Activated naive CD8-positive, alpha-beta T cell treated with anti-CD3 and anti-CD28 coated beads, Interleukin-2, amount 10 ng/mL, durations not matched to agents 7 days and 5 days (primary cell): ENCODE results near the gene HSFX3. TPM values are rescaled to one million over a fixed set of nuclear protein-coding genes. Genes with fewer than 3 reads are reported as not detected.
"Not testable (repeated sequence)": the region's sequence is repeated elsewhere in the genome, so short reads cannot be mapped to it uniquely, and the experiment has no call there.

Experiments
- ATAC-seq: fragments of 150-1000 bp; cut with Tn5 transposase; one replicate; pipeline ENCODE4 v1.10.0; 2021; ENCODE audit warnings: low read depth, moderate library complexity
- POLR2A ChIA-PET: fragments of 350-600 bp; sonication (Branson Sonifier 250); formaldehyde crosslinking; loops from one replicate; lab custom pipeline; 2021; ENCODE audit warnings: antibody characterized with exemption; lab: Charles Lee
- DNase-seq: peaks from one replicate; pipeline ENCODE4 v3.0.0; 2021
- H3K27ac Mint-ChIP-seq: one replicate; pipeline ENCODE4 v1.8.0; 2022; ENCODE audit warnings: mild to moderate bottlenecking, mixed read lengths
- H3K27me3 Mint-ChIP-seq: one replicate; pipeline ENCODE4 v1.8.0; 2022; ENCODE audit warnings: mild to moderate bottlenecking, moderate library complexity, mixed read lengths
- H3K36me3 Mint-ChIP-seq: one replicate; pipeline ENCODE4 v1.8.0; 2021; ENCODE audit warnings: mild to moderate bottlenecking, mixed read lengths
- H3K4me1 Mint-ChIP-seq: one replicate; pipeline ENCODE4 v1.8.0; 2021; ENCODE audit warnings: mixed read lengths
- H3K4me3 Mint-ChIP-seq: one replicate; pipeline ENCODE4 v1.8.0; 2022; ENCODE audit warnings: mild to moderate bottlenecking, moderate library complexity, mixed read lengths
- H3K9me3 Mint-ChIP-seq: one replicate; pipeline ENCODE4 v1.8.0; 2021; ENCODE audit warnings: mixed read lengths
- total RNA-seq, 2 experiments: library from RNA; stranded (reverse); gene quantifications; one replicate each; pipeline ENCODE4 v1.2.3, GENCODE V29; 2021

The HSFX3 gene
- total RNA-seq, 2 experiments from 2014 or later, result not detected

GRCh38 chrX:149520636-149521277, 29.0 kb downstream of the HSFX3 start:
- Mint-ChIP-seq H3K36me3 (peaks cover 14% of the 10 kb centered on the region), H3K4me1 (peaks cover 38% of the 10 kb centered on the region), H3K4me3 (peak overlapping the region; percentile 16)
- H3K27me3 Mint-ChIP-seq, ATAC-seq, H3K27ac Mint-ChIP-seq, H3K9me3 Mint-ChIP-seq, DNase-seq: not testable (repeated sequence)
- POLR2A ChIA-PET, result interaction anchor here (1.2 to 2.6 kb wide), 4 partner anchors 9 to 20 kb away, joined by 3 to 13 read pairs (median 6); partner anchors contain the start of genes EOLA1 and IDS

DNA sequence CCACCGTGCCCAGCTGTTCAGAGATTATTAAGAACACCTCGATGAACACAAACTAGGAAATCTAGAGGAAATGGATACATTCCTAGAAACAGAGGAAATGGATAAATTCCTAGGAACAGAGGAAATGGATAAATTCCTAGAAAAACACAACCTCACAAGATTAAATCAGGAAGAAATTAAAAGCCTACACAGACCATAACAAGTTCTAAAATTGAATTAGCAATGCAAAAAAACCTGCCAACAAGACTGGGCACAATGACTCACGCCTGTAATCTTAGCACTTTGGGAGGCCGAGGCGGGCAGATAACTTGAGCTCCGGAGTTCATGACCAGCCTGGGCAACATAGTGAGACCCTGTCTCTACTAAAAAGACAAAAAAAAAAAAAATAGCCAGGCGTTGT, 31.5 kb downstream of the HSFX3 start:
- no peak overlapping the region for H3K27ac Mint-ChIP-seq
- H3K4me3 Mint-ChIP-seq, result no peak overlapping the region
- H3K27me3 Mint-ChIP-seq, result no peaks in the 10 kb centered on the region
- peaks cover 14% of the 10 kb centered on the region for H3K36me3 Mint-ChIP-seq
- POLR2A ChIA-PET, result no interaction called here
- H3K4me1 Mint-ChIP-seq, result peaks cover 55% of the 10 kb centered on the region
- H3K9me3 Mint-ChIP-seq, result peaks cover 1% of the 10 kb centered on the region
- no peak for DNase-seq
- ATAC-seq, result no peak

- Mint-ChIP-seq H3K9me3 (peaks cover 1% of the 10 kb centered on the region), H3K36me3 (peaks cover 14% of the 10 kb centered on the region), H3K4me3 (no peak overlapping the region), H3K27ac (no peak overlapping the region), H3K27me3 (no peaks in the 10 kb centered on the region), H3K4me1 (peaks cover 53% of the 10 kb centered on the region)
- DNase-seq, result no peak
- ATAC-seq, result no peak
- POLR2A ChIA-PET, result no interaction called here
Measured at GRCh38 chrX:149517308-149517707, 32.4 kb downstream of the HSFX3 start.

DNA sequence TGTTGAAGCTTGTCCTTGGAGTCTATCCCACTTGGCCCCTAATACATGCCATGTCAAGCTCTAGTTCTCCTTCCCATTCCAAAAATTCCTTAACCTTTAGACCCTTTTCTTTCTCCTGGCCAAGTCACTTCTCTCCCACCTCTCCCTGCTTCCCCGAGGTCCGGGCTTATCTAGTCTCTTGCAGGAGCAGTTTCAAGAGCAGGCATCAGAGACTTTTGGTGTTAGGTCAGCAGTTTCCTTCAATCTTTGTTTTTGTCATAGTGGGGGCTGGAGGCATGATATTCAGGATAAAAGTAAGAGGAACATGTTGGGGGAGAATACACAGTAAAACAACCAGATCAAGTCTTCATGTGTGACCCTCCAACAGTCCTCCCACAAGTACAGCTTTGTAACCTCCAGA, 33.1 kb downstream of the HSFX3 start:
- POLR2A ChIA-PET, result no interaction called here
- DNase-seq (no peak), ATAC-seq (no peak)
- H3K36me3 Mint-ChIP-seq, result peaks cover 14% of the 10 kb centered on the region
- no peaks in the 10 kb centered on the region for H3K27me3 Mint-ChIP-seq
- no peak overlapping the region for H3K27ac Mint-ChIP-seq
- no peak overlapping the region for H3K4me3 Mint-ChIP-seq
- H3K9me3 Mint-ChIP-seq, result peaks cover 1% of the 10 kb centered on the region
- H3K4me1 Mint-ChIP-seq, result peaks cover 49% of the 10 kb centered on the region

GRCh38 chrX:149515954-149516602, 33.6 kb downstream of the HSFX3 start:
- Mint-ChIP-seq H3K4me1 (peaks cover 45% of the 10 kb centered on the region), H3K4me3 (peak overlapping the region; percentile 31), H3K27me3 (no peaks in the 10 kb centered on the region), H3K36me3 (peaks cover 14% of the 10 kb centered on the region), H3K27ac (peak overlapping the region; percentile 65), H3K9me3 (peaks cover 1% of the 10 kb centered on the region)
- DNase-seq (no peak), ATAC-seq (no peak)
- POLR2A ChIA-PET, result no interaction called here

- POLR2A ChIA-PET, result interaction anchor here (1.0 to 2.1 kb wide), 4 partner anchors 8 to 26 kb away, joined by 4 to 8 read pairs (median 6); partner anchors contain the start of gene IDS
- peak; percentile 57 for ATAC-seq
- peaks cover 7% of the 10 kb centered on the region for H3K36me3 Mint-ChIP-seq
- H3K27ac Mint-ChIP-seq, result peak overlapping the region; percentile 64
- peaks cover 1% of the 10 kb centered on the region for H3K9me3 Mint-ChIP-seq
- no peaks in the 10 kb centered on the region for H3K27me3 Mint-ChIP-seq
- no peak for DNase-seq
- H3K4me1 Mint-ChIP-seq, result peaks cover 38% of the 10 kb centered on the region
- peak overlapping the region; percentile 22 for H3K4me3 Mint-ChIP-seq
Measured at GRCh38 chrX:149513825-149514428, 35.8 kb downstream of the HSFX3 start.

- DNase-seq (peak; percentile 41), ATAC-seq (peak; percentile 71)
- Mint-ChIP-seq H3K27ac (peak overlapping the region; percentile 67), H3K9me3 (peaks cover 1% of the 10 kb centered on the region), H3K27me3 (peaks cover 3% of the 10 kb centered on the region), H3K36me3 (peaks cover 4% of the 10 kb centered on the region), H3K4me1 (peaks cover 36% of the 10 kb centered on the region), H3K4me3 (peak overlapping the region; percentile 50)
- POLR2A ChIA-PET, result interaction anchor here (0.6 to 2.8 kb wide), 6 partner anchors 9 to 28 kb away, joined by 3 to 12 read pairs (median 4); partner anchors contain the start of gene EOLA1
Measured at GRCh38 chrX:149512225-149512885, 37.4 kb downstream of the HSFX3 start.

GRCh38 chrX:149511081-149511480, 38.6 kb downstream of the HSFX3 start:
- Mint-ChIP-seq H3K27ac (no peak overlapping the region), H3K36me3 (peaks cover 2% of the 10 kb centered on the region), H3K4me3 (no peak overlapping the region), H3K9me3 (no peaks in the 10 kb centered on the region), H3K4me1 (peaks cover 30% of the 10 kb centered on the region), H3K27me3 (peaks cover 3% of the 10 kb centered on the region)
- ATAC-seq (no peak), DNase-seq (no peak)
- POLR2A ChIA-PET, result interaction anchor here (1.0 to 2.8 kb wide), 3 partner anchors 11 to 29 kb away, joined by 3 to 12 read pairs (median 8); partner anchors contain the start of gene EOLA1

- no peak for ATAC-seq
- Mint-ChIP-seq H3K27me3 (peaks cover 3% of the 10 kb centered on the region), H3K27ac (no peak overlapping the region), H3K9me3 (no peaks in the 10 kb centered on the region), H3K4me3 (no peak overlapping the region), H3K4me1 (peaks cover 28% of the 10 kb centered on the region), H3K36me3 (no peaks in the 10 kb centered on the region)
- DNase-seq, result no peak
- POLR2A ChIA-PET, result interaction anchor here (1.0 to 2.8 kb wide), 2 partner anchors 11 to 30 kb away, joined by 3 to 8 read pairs; no protein-coding TSS in a partner anchor
Measured at GRCh38 chrX:149510386-149510785, 39.3 kb downstream of the HSFX3 start.

DNA sequence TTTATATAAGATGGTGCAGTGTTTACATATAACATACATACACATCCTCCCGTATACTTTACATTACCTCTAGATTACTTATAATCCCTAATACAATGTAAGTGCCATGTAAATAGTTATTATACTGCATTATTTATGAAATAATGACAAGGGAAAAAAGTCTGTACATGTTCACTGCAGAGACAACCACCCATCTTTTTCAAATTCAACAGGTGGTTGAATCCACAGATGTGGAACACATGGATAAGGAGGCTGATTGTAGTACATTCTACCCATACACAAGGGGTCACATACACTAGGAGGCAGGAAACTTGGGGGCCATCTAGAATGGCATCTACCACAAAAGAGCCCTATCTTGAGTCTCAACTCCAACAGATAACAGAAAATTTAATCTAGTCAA, 41.3 kb downstream of the HSFX3 start:
- POLR2A ChIA-PET, result no interaction called here
- H3K4me3 Mint-ChIP-seq, result no peak overlapping the region
- H3K9me3 Mint-ChIP-seq, result no peaks in the 10 kb centered on the region
- H3K36me3 Mint-ChIP-seq, result peaks cover 1% of the 10 kb centered on the region
- H3K4me1 Mint-ChIP-seq, result peaks cover 18% of the 10 kb centered on the region
- no peak overlapping the region for H3K27ac Mint-ChIP-seq
- no peak for DNase-seq
- peaks cover 3% of the 10 kb centered on the region for H3K27me3 Mint-ChIP-seq
- ATAC-seq, result no peak

GRCh38 chrX:149506349-149506748, 43.4 kb downstream of the HSFX3 start:
- H3K9me3 Mint-ChIP-seq, result no peaks in the 10 kb centered on the region
- H3K36me3 Mint-ChIP-seq, result peaks cover 4% of the 10 kb centered on the region
- H3K27ac Mint-ChIP-seq, result no peak overlapping the region
- peaks cover 3% of the 10 kb centered on the region for H3K27me3 Mint-ChIP-seq
- H3K4me3 Mint-ChIP-seq, result no peak overlapping the region
- DNase-seq, result no peak
- peaks cover 14% of the 10 kb centered on the region for H3K4me1 Mint-ChIP-seq
- POLR2A ChIA-PET, result no interaction called here
- no peak for ATAC-seq

DNA sequence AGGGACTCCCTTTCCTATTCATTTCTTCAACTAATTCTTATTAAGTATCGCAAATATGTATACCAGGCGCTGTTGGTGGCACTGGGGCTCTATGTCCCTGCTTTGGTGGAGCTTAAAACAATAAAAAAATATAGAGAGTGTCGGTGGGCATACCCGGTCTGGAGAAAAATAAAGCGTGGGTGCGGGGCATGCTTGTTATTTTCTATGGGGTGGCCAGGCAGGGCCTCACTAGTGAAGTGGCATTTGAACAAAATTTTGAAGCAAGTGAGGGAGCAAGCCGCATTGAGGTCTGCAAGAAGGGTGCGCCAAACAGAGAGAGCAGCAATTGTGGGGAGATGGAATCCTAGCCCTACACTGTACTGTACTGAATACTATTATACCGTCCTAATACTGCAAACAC, 44.1 kb downstream of the HSFX3 start:
- Mint-ChIP-seq H3K4me3 (peak overlapping the region; percentile 93), H3K9me3 (no peaks in the 10 kb centered on the region), H3K27ac (peak overlapping the region; percentile 97), H3K36me3 (peaks cover 4% of the 10 kb centered on the region), H3K4me1 (peaks cover 18% of the 10 kb centered on the region), H3K27me3 (peaks cover 3% of the 10 kb centered on the region)
- POLR2A ChIA-PET, result interaction anchor here (0.6 to 2.3 kb wide), 6 partner anchors 8 to 1125 kb away, joined by 3 to 22 read pairs (median 6); partner anchors contain the start of gene EOLA1
- no peak for DNase-seq
- ATAC-seq, result no peak
